SH-SY5Y (cell line): Measurements from ENCODE around the gene TTLL3.

ENCODE experiments used
- GATA2 ChIP-seq: IDR thresholded peaks from 2 replicates; pipeline ENCODE4 v1.6.1; 2011; ENCODE audit warnings: mild to moderate bottlenecking, low read depth, low read length
- GATA3 ChIP-seq: IDR thresholded peaks from 2 replicates; pipeline ENCODE4 v1.6.1; 2011; ENCODE audit warnings: low read depth, mild to moderate bottlenecking, low read length, moderate library complexity

- TF ChIP-seq GATA3 (no peak), GATA2 (no peak)
Measured at GRCh38 chr3:9852528-9852927, 42.5 kb downstream of the TTLL3 start.
